HG03469 (cell line): ENCODE measurements around the gene CRIP2.

Source experiments
- ATAC-seq: cut with Tn5 transposase; IDR thresholded peaks from one replicate; pipeline ENCODE4 v1.9.1; 2021; ENCODE audit warnings: mild to moderate bottlenecking, moderate library complexity, moderate number of reproducible peaks; ENCODE audit not compliant: unreplicated experiment

The CRIP2 gene

GRCh38 chr14:105487449-105487985, 12.9 kb downstream of the CRIP2 start:
- ATAC-seq, result no peak

GRCh38 chr14:105487986-105488777, 13.6 kb downstream of the CRIP2 start:
- ATAC-seq, result no peak

- no peak for ATAC-seq
Observed at GRCh38 chr14:105488781-105489541, 14.3 kb downstream of the CRIP2 start.

- ATAC-seq, result no peak
Observed at GRCh38 chr14:105489542-105490266, 15.1 kb downstream of the CRIP2 start.

- peak; percentile 0 for ATAC-seq
Observed at GRCh38 chr14:105490267-105490571, 15.6 kb downstream of the CRIP2 start.

GRCh38 chr14:105490572-105491365, 16.1 kb downstream of the CRIP2 start, which contains the start of gene TEDC1:
Gene TEDC1, plus strand, starts transcription at chr14:105491246. Its CDS starts 130 bp downstream, at chr14:105491376.
- peak; percentile 47 for ATAC-seq

- ATAC-seq, result peak; percentile 0
Observed at GRCh38 chr14:105491366-105491973, 16.8 kb downstream of the CRIP2 start.

- ATAC-seq, result no peak
Observed at GRCh38 chr14:105492031-105492970, 17.7 kb downstream of the CRIP2 start.

GRCh38 chr14:105492971-105493871, 18.6 kb downstream of the CRIP2 start:
- no peak for ATAC-seq

GRCh38 chr14:105493921-105494605, 19.4 kb downstream of the CRIP2 start:
- no peak for ATAC-seq

GRCh38 chr14:105494606-105494929, 19.9 kb downstream of the CRIP2 start:
- ATAC-seq, result no peak

- no peak for ATAC-seq
Observed at GRCh38 chr14:105495101-105495989, 20.7 kb downstream of the CRIP2 start.

GRCh38 chr14:105495990-105496830, 21.6 kb downstream of the CRIP2 start:
- ATAC-seq, result no peak

GRCh38 chr14:105496831-105497591, 22.4 kb downstream of the CRIP2 start:
- ATAC-seq, result no peak
